NCI-H1092 treated with DMSO at 0.1 percent for 48 hours (cell line): Measurements from ENCODE around the gene INTS1.
A peak's percentile ranks its signal among the peaks of the same experiment; 100 is the strongest.

ENCODE experiments used
- DNase-seq: peaks from one replicate; lab custom pipeline; 2025; lab: John Stamatoyannopoulos, UW

The INTS1 gene

GRCh38 chr7:1503816-1504775, at the start of gene INTS1:
Gene INTS1 (minus strand): TSS chr7:1504389. CDS start chr7:1503960, 429 bp downstream.
- DNase-seq: peak; percentile 94

GRCh38 chr7:1553512-1554210, 49.5 kb upstream of the INTS1 start:
- DNase-seq: no peak

- no peak for DNase-seq
Measured at GRCh38 chr7:1552200-1552599, 48.0 kb upstream of the INTS1 start.

GRCh38 chr7:1550846-1551155, 46.6 kb upstream of the INTS1 start:
- no peak for DNase-seq

GRCh38 chr7:1550005-1550845, 46.0 kb upstream of the INTS1 start:
- DNase-seq: no peak

- no peak for DNase-seq
Measured at GRCh38 chr7:1549357-1550004, 45.3 kb upstream of the INTS1 start.

GRCh38 chr7:1548944-1549343, 44.8 kb upstream of the INTS1 start:
- no peak for DNase-seq

- no peak for DNase-seq
Measured at GRCh38 chr7:1548438-1548831, 44.2 kb upstream of the INTS1 start.

- DNase-seq: no peak
Measured at GRCh38 chr7:1547777-1548437, 43.7 kb upstream of the INTS1 start.

- no peak for DNase-seq
Measured at GRCh38 chr7:1546909-1547776, 43.0 kb upstream of the INTS1 start.

- no peak for DNase-seq
Measured at GRCh38 chr7:1546274-1546908, 42.2 kb upstream of the INTS1 start.

- DNase-seq: no peak
Measured at GRCh38 chr7:1545417-1546246, 41.4 kb upstream of the INTS1 start.

GRCh38 chr7:1544896-1545416, 40.8 kb upstream of the INTS1 start:
- no peak for DNase-seq

- no peak for DNase-seq
Measured at GRCh38 chr7:1544178-1544895, 40.1 kb upstream of the INTS1 start.

GRCh38 chr7:1543826-1544177, 39.6 kb upstream of the INTS1 start:
- no peak for DNase-seq

GRCh38 chr7:1542841-1543747, 38.9 kb upstream of the INTS1 start:
- no peak for DNase-seq

- no peak for DNase-seq
Measured at GRCh38 chr7:1542329-1542728, 38.1 kb upstream of the INTS1 start.
